GM12878 (cell line): Measurements from ENCODE around the gene CBR4. TPM values are rescaled to one million over a fixed set of nuclear protein-coding genes. Genes with fewer than 3 reads are reported as not detected.

Experiments
- ATAC-seq: fragments of 200-7000 bp; cut with Tn5 transposase; 3 replicates; pipeline ENCODE4 v1.9.1; 2020; ENCODE audit warnings: mild to moderate bottlenecking, moderate library complexity
- BruUV-seq: library from RNA; stranded (reverse); fragments of 400-500 nt; replicated peaks from 2 replicates; lab custom pipeline; 2021; lab: Mats Ljungman, UMichigan
- CTCF ChIA-PET: fragments of 300-600 bp; sonication (Branson Sonifier 250); formaldehyde crosslinking; extraction: SDS; loops from one replicate; lab custom pipeline; 2021; ENCODE audit warnings: inconsistent platforms; lab: Yijun Ruan, JAX
- POLR2A ChIA-PET: fragments of 350-600 bp; formaldehyde crosslinking; extraction: SDS; loops from one replicate; lab custom pipeline; 2021; ENCODE audit warnings: inconsistent platforms; lab: Charles Lee
- RAD21 ChIA-PET: fragments of 300-600 bp; sonication (Branson Sonifier 250); formaldehyde crosslinking; loops from one replicate; lab custom pipeline; 2023; ENCODE audit warnings: antibody characterized with exemption; ENCODE audit not compliant: unreplicated experiment; lab: Charles Lee
- SMC1A ChIA-PET: fragments of 300-600 bp; sonication (Branson Sonifier 250); formaldehyde crosslinking; loops from one replicate; lab custom pipeline; 2023; ENCODE audit not compliant: unreplicated experiment, uncharacterized antibody; lab: Charles Lee
- DNase-seq: peaks from one replicate; pipeline ENCODE4 v3.0.0-alpha.2; 2011; ENCODE audit warnings: low read depth, low spot score
- FAIRE-seq: peaks from 3 replicates; lab custom pipeline; 2011; peaks lifted over from hg19 to GRCh38; lab: Jason Lieb, UNC
- H2AFZ ChIP-seq: 2 replicates; pipeline ENCODE4 v1.6.0; 2011; ENCODE audit warnings: low read depth, low read length, control low read depth; ENCODE audit not compliant: control insufficient read depth
- H3K27ac ChIP-seq: 2 replicates; pipeline ENCODE4 v1.5.1; 2011; ENCODE audit warnings: control low read depth; ENCODE audit not compliant: control insufficient read depth, insufficient read depth
- H3K27me3 ChIP-seq, 2 experiments: replicated peaks in 1 of 2; 2 replicates each; pipeline versions ENCODE4 v1.6.0 to v1.6.1; 2011; ENCODE audit warnings: low read length in 1 of 2; ENCODE audit not compliant: control insufficient read depth in 2 of 2, insufficient read depth in 2 of 2
- H3K36me3 ChIP-seq, 2 experiments: 2 replicates each; pipeline ENCODE4 v1.5.1; 2011; ENCODE audit warnings: low read length in 1 of 2; ENCODE audit not compliant: control insufficient read depth in 2 of 2, insufficient read depth in 2 of 2
- H3K4me1 ChIP-seq: 2 replicates; pipeline ENCODE4 v1.6.1; 2011; ENCODE audit warnings: mild to moderate bottlenecking, low read length, moderate library complexity, mixed read lengths; ENCODE audit not compliant: control insufficient read depth, insufficient read depth
- H3K4me2 ChIP-seq: 2 replicates; pipeline ENCODE4 v1.6.0; 2011; ENCODE audit warnings: control low read depth; ENCODE audit not compliant: control insufficient read depth, insufficient read depth
- H3K4me3 ChIP-seq: fragments of 200-600 bp; sonication (generic); 2 replicates; pipeline ENCODE4 v1.5.1; 2016
- H3K79me2 ChIP-seq: 2 replicates; pipeline ENCODE4 v1.6.0; 2011; ENCODE audit warnings: low read length; ENCODE audit not compliant: control insufficient read depth, insufficient read depth
- H3K9ac ChIP-seq: 2 replicates; pipeline ENCODE4 v1.8.0; 2011; ENCODE audit warnings: low read length, control low read depth, mixed read lengths; ENCODE audit not compliant: control insufficient read depth, insufficient read depth
- H3K9me3 ChIP-seq: replicated peaks from 3 replicates; pipeline ENCODE4 v1.5.1; 2011; ENCODE audit warnings: mild to moderate bottlenecking, low read length; ENCODE audit not compliant: control insufficient read depth, insufficient read depth
- H4K20me1 ChIP-seq: 2 replicates; pipeline ENCODE4 v1.6.0; 2011; ENCODE audit not compliant: control insufficient read depth, insufficient read depth
- WGBS: methylation state at CpG from one replicate; pipeline ENCODE4 v1.1.6; 2016; ENCODE audit warnings: low lambda C conversion rate; ENCODE audit not compliant: insufficient replicate concordance, insufficient coverage; ENCODE audit errors: missing lambda C conversion rate; 5-methylcytosine and 5-hydroxymethylcytosine counted together
- in situ Hi-C: fragments of 300-500 bp; cut with MboI; formaldehyde crosslinking; loops from 9 replicates; pipeline ENCODE4 v1.14.3; 2018; ENCODE audit warnings: mixed read lengths
- intact Hi-C: fragments of 100-400 bp; cut with micrococcal nuclease; formaldehyde crosslinking; loops from one replicate; pipeline ENCODE4 v1.14.2; 2022; ENCODE audit not compliant: unreplicated experiment
- polyA plus RNA-seq, 11 experiments: library from polyadenylated mRNA; depleted of rRNA in 4 of 11; unstranded in 6 of 11; stranded (reverse) in 5 of 11; fragments of >200 nt; fragmentation: Nextera tagmentation in 4 of 11; fragmentation: Illumina TruSeq in 1 of 11; extraction: Ambion mirVana in 4 of 11; extraction: Trizol in 1 of 11; gene quantifications; 1 replicate in 1 of 11; 2 replicates in 10 of 11; pipeline versions ENCODE4 v1.2.1 to v1.2.3, GENCODE V29; 2011 to 2016; ENCODE audit warnings: inconsistent platforms in 2 of 11, missing spikeins in 2 of 11, low read depth in 1 of 11
- small RNA-seq: library from RNA; depleted of rRNA; stranded (forward); fragments of <200 nt; gene quantifications from one replicate; pipeline ENCODE3, GENCODE V24; 2014
- total RNA-seq, 4 experiments: library from RNA; depleted of rRNA in 3 of 4; stranded (reverse); fragments of >200 nt in 3 of 4; fragmentation: Illumina TruSeq in 1 of 4; extraction: Trizol in 1 of 4; gene quantifications; 2 replicates each; pipeline versions ENCODE4 v1.2.1 to v1.2.3, GENCODE V29; 2013 to 2021
- TF ChIP-seq, protein P1 (sequence below): fragments of 450-650 bp; IDR thresholded peaks from 2 replicates; pipeline ENCODE4 v1.6.1; 2017; ENCODE audit warnings: borderline replicate concordance
- TF ChIP-seq, protein P2 (sequence below), 3 experiments: IDR thresholded peaks in 2 of 3; conservative IDR thresholded peaks in 1 of 3; 2 replicates each; pipeline ENCODE4 v1.5.1; 2011; ENCODE audit warnings: low read depth in 3 of 3, low read length in 3 of 3, mild to moderate bottlenecking in 3 of 3, control low read depth in 2 of 3, moderate library complexity in 2 of 3, inconsistent platforms in 1 of 3, mixed read lengths in 1 of 3; ENCODE audit not compliant: control insufficient read depth in 2 of 3, insufficient read depth in 1 of 3; ENCODE audit errors: extremely low read depth in 1 of 3
- TF ChIP-seq, protein P3 (sequence below): fragments of 450-650 bp; conservative IDR thresholded peaks from 2 replicates; pipeline ENCODE4 v1.6.1; 2017; ENCODE audit warnings: mild to moderate bottlenecking, moderate library complexity

CBR4 gene
- total and polyA plus RNA-seq, 10 of the 15 experiments (the other 5 are each of a cell fraction or from before 2014, with no cell fraction given), result 17.3 to 38.8 (median 24.8) TPM

DNA sequence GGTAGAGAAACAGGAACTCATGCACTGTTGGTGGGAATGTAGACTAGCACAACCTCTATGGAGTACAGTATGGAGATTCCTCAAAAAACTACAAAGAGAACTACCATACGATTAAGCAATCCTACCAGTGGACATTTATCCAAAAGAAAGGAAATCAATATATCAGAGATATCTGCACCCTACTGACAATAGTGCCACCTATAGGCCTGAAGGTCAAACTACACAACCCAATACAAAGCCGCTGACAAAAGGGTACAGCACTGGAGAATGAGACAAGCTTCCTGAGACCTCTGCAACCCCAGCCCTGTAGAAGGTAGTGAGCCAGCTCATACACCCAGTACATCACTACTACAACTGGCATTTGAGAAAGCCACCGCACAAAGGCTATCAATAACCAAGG, 67.1 kb downstream of the CBR4 start:
- ChIA-PET RAD21 (interaction anchor here (0.5 kb wide), 1 partner anchor 43 kb away, joined by 3 read pairs; no protein-coding TSS in a partner anchor), POLR2A (no interaction called here), CTCF (interaction anchor here (0.7 to 1.3 kb wide), 7 partner anchors 8 to 631 kb away, joined by 3 to 7 read pairs (median 3); no protein-coding TSS in a partner anchor), SMC1A (interaction anchor here (1.2 kb wide), 1 partner anchor 543 kb away, joined by 4 read pairs; no protein-coding TSS in a partner anchor)
- Histone ChIP-seq H3K9ac (no peak overlapping the region), H4K20me1 (no peaks in the 10 kb centered on the region), H3K4me2 (no peak overlapping the region), H3K27me3 (no peaks in the 10 kb centered on the region), H2AFZ (no peak overlapping the region), H3K79me2 (no peaks in the 10 kb centered on the region), H3K36me3 (no peaks in the 10 kb centered on the region), H3K9me3 (no peaks in the 10 kb centered on the region; the same call in 2 of the 3 replicates), H3K4me1 (no peaks in the 10 kb centered on the region), H3K27ac (no peak overlapping the region), H3K4me3 (no peak overlapping the region)
- TF ChIP-seq, protein P1, sequence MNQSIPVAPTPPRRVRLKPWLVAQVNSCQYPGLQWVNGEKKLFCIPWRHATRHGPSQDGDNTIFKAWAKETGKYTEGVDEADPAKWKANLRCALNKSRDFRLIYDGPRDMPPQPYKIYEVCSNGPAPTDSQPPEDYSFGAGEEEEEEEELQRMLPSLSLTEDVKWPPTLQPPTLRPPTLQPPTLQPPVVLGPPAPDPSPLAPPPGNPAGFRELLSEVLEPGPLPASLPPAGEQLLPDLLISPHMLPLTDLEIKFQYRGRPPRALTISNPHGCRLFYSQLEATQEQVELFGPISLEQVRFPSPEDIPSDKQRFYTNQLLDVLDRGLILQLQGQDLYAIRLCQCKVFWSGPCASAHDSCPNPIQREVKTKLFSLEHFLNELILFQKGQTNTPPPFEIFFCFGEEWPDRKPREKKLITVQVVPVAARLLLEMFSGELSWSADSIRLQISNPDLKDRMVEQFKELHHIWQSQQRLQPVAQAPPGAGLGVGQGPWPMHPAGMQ, result no peak
- TF ChIP-seq, protein P2, sequence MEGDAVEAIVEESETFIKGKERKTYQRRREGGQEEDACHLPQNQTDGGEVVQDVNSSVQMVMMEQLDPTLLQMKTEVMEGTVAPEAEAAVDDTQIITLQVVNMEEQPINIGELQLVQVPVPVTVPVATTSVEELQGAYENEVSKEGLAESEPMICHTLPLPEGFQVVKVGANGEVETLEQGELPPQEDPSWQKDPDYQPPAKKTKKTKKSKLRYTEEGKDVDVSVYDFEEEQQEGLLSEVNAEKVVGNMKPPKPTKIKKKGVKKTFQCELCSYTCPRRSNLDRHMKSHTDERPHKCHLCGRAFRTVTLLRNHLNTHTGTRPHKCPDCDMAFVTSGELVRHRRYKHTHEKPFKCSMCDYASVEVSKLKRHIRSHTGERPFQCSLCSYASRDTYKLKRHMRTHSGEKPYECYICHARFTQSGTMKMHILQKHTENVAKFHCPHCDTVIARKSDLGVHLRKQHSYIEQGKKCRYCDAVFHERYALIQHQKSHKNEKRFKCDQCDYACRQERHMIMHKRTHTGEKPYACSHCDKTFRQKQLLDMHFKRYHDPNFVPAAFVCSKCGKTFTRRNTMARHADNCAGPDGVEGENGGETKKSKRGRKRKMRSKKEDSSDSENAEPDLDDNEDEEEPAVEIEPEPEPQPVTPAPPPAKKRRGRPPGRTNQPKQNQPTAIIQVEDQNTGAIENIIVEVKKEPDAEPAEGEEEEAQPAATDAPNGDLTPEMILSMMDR (IDR thresholded peaks at IDR 0.05 in 2 of 3, conservative IDR thresholded peaks at IDR 0.05 in 1 of 3; ENCODE audit: control insufficient read depth in 2 of 3, extremely low read depth in 1 of 3, insufficient read depth in 1 of 3, low read depth in 3 of 3, low read length in 3 of 3), result peak in 2 of 3 experiments; percentile 38 to 46; a peak in 3 of 6 replicates
- TF ChIP-seq, protein P3, sequence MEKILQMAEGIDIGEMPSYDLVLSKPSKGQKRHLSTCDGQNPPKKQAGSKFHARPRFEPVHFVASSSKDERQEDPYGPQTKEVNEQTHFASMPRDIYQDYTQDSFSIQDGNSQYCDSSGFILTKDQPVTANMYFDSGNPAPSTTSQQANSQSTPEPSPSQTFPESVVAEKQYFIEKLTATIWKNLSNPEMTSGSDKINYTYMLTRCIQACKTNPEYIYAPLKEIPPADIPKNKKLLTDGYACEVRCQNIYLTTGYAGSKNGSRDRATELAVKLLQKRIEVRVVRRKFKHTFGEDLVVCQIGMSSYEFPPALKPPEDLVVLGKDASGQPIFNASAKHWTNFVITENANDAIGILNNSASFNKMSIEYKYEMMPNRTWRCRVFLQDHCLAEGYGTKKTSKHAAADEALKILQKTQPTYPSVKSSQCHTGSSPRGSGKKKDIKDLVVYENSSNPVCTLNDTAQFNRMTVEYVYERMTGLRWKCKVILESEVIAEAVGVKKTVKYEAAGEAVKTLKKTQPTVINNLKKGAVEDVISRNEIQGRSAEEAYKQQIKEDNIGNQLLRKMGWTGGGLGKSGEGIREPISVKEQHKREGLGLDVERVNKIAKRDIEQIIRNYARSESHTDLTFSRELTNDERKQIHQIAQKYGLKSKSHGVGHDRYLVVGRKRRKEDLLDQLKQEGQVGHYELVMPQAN, result no peak
- DNase-seq (no peak), ATAC-seq (peak; percentile 67), FAIRE-seq (no peak)
- no TSS peak for BruUV-seq
- 65% methylated on average over 3 of the region's 3 CpGs for WGBS
- intact Hi-C loops (no loop called here), in situ Hi-C loops (no loop called here)

Small RNA genes within 50 kb of the gene (small RNA-seq; reads per million reads assigned to genes)
- gene RNY4P17, result 6.2 reads per million, percentile 91 among the genes with 10 or more reads in this experiment
